NK-92 (cell line): ENCODE results near the gene SLC38A11.

Experiments
- DNase-seq: peaks from one replicate; lab custom pipeline; 2025; ENCODE audit not compliant: unreplicated experiment; lab: John Stamatoyannopoulos, UW

SLC38A11 gene

GRCh38 chr2:164917296-164917903 is 37.9 kb downstream of the SLC38A11 start:
- no peak for DNase-seq

- no peak for DNase-seq
Observed at GRCh38 chr2:164915566-164915965, 39.8 kb downstream of the SLC38A11 start.

- no peak for DNase-seq
Observed at GRCh38 chr2:164913640-164914350, 41.5 kb downstream of the SLC38A11 start.

- DNase-seq = no peak
Observed at GRCh38 chr2:164913011-164913410, 42.3 kb downstream of the SLC38A11 start.

- DNase-seq = no peak
Observed at GRCh38 chr2:164911832-164912231, 43.5 kb downstream of the SLC38A11 start.

GRCh38 chr2:164910101-164910899 is 45.0 kb downstream of the SLC38A11 start:
- no peak for DNase-seq

GRCh38 chr2:164906947-164907346 is 48.4 kb downstream of the SLC38A11 start:
- no peak for DNase-seq

- no peak for DNase-seq
Observed at GRCh38 chr2:164905307-164905706, 50.0 kb downstream of the SLC38A11 start.

GRCh38 chr2:164903951-164904350 is 51.4 kb downstream of the SLC38A11 start:
- DNase-seq = no peak

GRCh38 chr2:164903204-164903603 is 52.1 kb downstream of the SLC38A11 start:
- DNase-seq = no peak

GRCh38 chr2:164899121-164899520 is 56.2 kb downstream of the SLC38A11 start:
- no peak for DNase-seq

- no peak for DNase-seq
Observed at GRCh38 chr2:164898475-164898874, 56.9 kb downstream of the SLC38A11 start.

GRCh38 chr2:164897469-164898260 is 57.7 kb downstream of the SLC38A11 start:
- DNase-seq = no peak

- DNase-seq = no peak
Observed at GRCh38 chr2:164896634-164897355, 58.5 kb downstream of the SLC38A11 start.

- DNase-seq = no peak
Observed at GRCh38 chr2:164896226-164896625, 59.1 kb downstream of the SLC38A11 start.

- DNase-seq = no peak
Observed at GRCh38 chr2:164891460-164891859, 63.9 kb downstream of the SLC38A11 start.

GRCh38 chr2:164890544-164890943 is 64.8 kb downstream of the SLC38A11 start:
- no peak for DNase-seq

- DNase-seq = no peak
Observed at GRCh38 chr2:164888592-164888991, 66.7 kb downstream of the SLC38A11 start.

- DNase-seq = no peak
Observed at GRCh38 chr2:164887434-164888144, 67.7 kb downstream of the SLC38A11 start.

- no peak for DNase-seq
Observed at GRCh38 chr2:164882276-164882675, 73.0 kb downstream of the SLC38A11 start.
